Esophagus squamous epithelium (tissue), 4 donors: Measurements from ENCODE around the gene DENND1B.

ENCODE experiments used
- CTCF ChIP-seq, 6 experiments: fragments of 450-650 bp in 4 of 6; fragments of 200-600 bp in 2 of 6; sonication (generic) in 2 of 6; IDR thresholded peaks; one replicate each; pipeline ENCODE4 v1.5.1; 2016 to 2019; ENCODE audit warnings: antibody characterized with exemption in 6 of 6, mild to moderate bottlenecking in 4 of 6, moderate library complexity in 4 of 6
- POLR2A ChIP-seq, 4 donors: fragments of 450-650 bp; IDR thresholded peaks; one replicate each; pipeline ENCODE4 v1.6.1; 2017; ENCODE audit warnings: antibody characterized with exemption in 4 of 4, mild to moderate bottlenecking in 4 of 4, moderate library complexity in 3 of 4

GRCh38 chr1:197663162-197663953, 111.9 kb downstream of the DENND1B start:
- TF ChIP-seq CTCF (IDR thresholded peaks at IDR 0.05) (no peak), POLR2A (IDR thresholded peaks at IDR 0.05) (no peak)
